Mesothelial cell of epicardium (in vitro differentiated cells): Measurements from ENCODE around the gene VWA8. TPM values are rescaled to one million over a fixed set of nuclear protein-coding genes. Genes with fewer than 3 reads are reported as not detected.

ENCODE experiments used
- DNase-seq, 2 experiments: peaks; one replicate each; pipeline ENCODE4 v3.0.0; 2021; ENCODE audit warnings: low spot score in 2 of 2; ENCODE audit not compliant: unreplicated experiment in 2 of 2
- H3K27ac Mint-ChIP-seq: 2 replicates; pipeline ENCODE4 v1.8.0; 2021; ENCODE audit warnings: mixed read lengths
- H3K27me3 Mint-ChIP-seq: 2 replicates; pipeline ENCODE4 v1.8.0; 2021; ENCODE audit warnings: low read depth, mixed read lengths
- H3K36me3 Mint-ChIP-seq: 2 replicates; pipeline ENCODE4 v1.8.0; 2021; ENCODE audit warnings: mixed read lengths
- H3K4me1 Mint-ChIP-seq: 2 replicates; pipeline ENCODE4 v1.8.0; 2021; ENCODE audit warnings: mixed read lengths
- H3K4me3 Mint-ChIP-seq: 2 replicates; pipeline ENCODE4 v1.8.0; 2021; ENCODE audit warnings: mild to moderate bottlenecking, moderate library complexity, mixed read lengths
- H3K9me3 Mint-ChIP-seq: 2 replicates; pipeline ENCODE4 v1.8.0; 2021; ENCODE audit warnings: mixed read lengths
- total RNA-seq: library from RNA; stranded (reverse); gene quantifications from 3 replicates; pipeline ENCODE4 v1.2.1, GENCODE V29; 2021
- TF ChIP-seq, protein P1 (sequence below): fragments of 200-600 bp; sonication (generic); IDR thresholded peaks from one replicate; pipeline ENCODE4 v1.5.0; 2021; ENCODE audit warnings: antibody characterized with exemption; ENCODE audit not compliant: unreplicated experiment

The VWA8 gene
- total RNA-seq, 1 donor from 2014 or later: 20.0 TPM

DNA sequence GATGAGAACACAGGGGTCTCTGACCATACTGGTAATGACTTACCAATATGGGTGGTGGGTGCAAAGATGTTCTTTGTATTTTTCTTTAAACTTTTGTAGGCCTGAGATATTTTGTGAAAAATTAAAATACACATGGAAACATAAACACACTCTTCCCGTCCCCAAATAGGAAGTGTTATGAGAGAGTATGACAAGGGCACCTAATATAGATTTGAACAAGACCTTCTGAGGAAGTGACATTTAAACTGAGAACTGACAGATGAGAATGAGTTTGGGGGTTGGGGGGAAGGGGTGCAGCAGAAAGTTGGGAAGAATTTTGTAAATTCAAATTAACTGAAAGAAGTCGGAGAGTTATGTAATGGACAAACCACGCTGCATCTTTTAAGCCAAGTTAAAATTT lies 279.3 kb downstream of the VWA8 start:
- DNase-seq: no peak
- Mint-ChIP-seq H3K4me3 (no peak overlapping the region), H3K27me3 (no peaks in the 10 kb centered on the region), H3K9me3 (no peaks in the 10 kb centered on the region), H3K27ac (no peak overlapping the region), H3K4me1 (peaks cover 2% of the 10 kb centered on the region), H3K36me3 (peaks cover 31% of the 10 kb centered on the region)
- TF ChIP-seq, protein P1, sequence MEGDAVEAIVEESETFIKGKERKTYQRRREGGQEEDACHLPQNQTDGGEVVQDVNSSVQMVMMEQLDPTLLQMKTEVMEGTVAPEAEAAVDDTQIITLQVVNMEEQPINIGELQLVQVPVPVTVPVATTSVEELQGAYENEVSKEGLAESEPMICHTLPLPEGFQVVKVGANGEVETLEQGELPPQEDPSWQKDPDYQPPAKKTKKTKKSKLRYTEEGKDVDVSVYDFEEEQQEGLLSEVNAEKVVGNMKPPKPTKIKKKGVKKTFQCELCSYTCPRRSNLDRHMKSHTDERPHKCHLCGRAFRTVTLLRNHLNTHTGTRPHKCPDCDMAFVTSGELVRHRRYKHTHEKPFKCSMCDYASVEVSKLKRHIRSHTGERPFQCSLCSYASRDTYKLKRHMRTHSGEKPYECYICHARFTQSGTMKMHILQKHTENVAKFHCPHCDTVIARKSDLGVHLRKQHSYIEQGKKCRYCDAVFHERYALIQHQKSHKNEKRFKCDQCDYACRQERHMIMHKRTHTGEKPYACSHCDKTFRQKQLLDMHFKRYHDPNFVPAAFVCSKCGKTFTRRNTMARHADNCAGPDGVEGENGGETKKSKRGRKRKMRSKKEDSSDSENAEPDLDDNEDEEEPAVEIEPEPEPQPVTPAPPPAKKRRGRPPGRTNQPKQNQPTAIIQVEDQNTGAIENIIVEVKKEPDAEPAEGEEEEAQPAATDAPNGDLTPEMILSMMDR: no peak

DNA sequence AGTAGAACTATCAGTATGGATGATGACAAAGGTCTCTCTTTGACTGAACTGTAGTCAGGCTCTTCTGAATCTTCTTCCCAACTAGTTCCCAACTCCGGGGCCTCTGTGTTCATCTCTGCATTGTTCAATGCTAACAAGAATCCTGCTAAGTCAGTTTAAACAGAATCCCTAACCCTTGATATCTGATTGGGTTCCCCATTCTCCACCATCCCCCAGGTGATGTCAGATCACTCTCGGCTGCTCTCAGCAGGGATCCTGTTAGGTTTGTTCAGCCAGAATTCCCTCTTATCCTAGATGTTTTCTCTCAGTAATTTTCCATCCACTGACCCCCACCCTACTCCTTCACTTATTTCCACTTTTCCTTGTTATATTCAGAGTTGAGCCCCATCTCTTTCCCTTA lies 280.0 kb downstream of the VWA8 start:
- TF ChIP-seq, protein P1: no peak
- no peak overlapping the region for H3K27ac Mint-ChIP-seq
- no peak overlapping the region for H3K4me3 Mint-ChIP-seq
- H3K9me3 Mint-ChIP-seq: no peaks in the 10 kb centered on the region
- peaks cover 2% of the 10 kb centered on the region for H3K4me1 Mint-ChIP-seq
- H3K36me3 Mint-ChIP-seq: peaks cover 25% of the 10 kb centered on the region
- no peaks in the 10 kb centered on the region for H3K27me3 Mint-ChIP-seq
- DNase-seq: no peak

DNA sequence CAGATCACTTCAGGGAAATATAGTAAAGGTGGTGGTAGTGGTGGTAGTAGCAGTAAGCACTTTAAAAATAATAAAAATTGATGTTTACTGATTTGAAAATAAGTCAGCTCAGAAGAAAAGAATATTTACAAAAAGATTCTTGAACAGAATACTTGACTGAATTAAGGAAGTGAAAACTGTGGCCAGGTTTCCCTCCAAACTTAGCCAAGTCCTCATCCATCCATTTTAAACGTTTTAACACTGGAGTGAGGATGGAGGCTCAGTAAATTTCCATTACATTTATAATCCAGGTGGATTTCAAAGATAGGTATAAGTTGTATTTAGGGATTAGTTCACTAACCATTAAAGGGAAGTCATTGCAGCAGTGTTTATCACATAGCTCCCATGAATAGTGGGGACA lies 282.1 kb downstream of the VWA8 start:
- H3K9me3 Mint-ChIP-seq: no peaks in the 10 kb centered on the region
- H3K27ac Mint-ChIP-seq: no peak overlapping the region
- no peak for DNase-seq
- H3K36me3 Mint-ChIP-seq: peaks cover 20% of the 10 kb centered on the region
- peaks cover 2% of the 10 kb centered on the region for H3K4me1 Mint-ChIP-seq
- H3K4me3 Mint-ChIP-seq: no peak overlapping the region
- TF ChIP-seq, protein P1: no peak
- H3K27me3 Mint-ChIP-seq: no peaks in the 10 kb centered on the region

DNA sequence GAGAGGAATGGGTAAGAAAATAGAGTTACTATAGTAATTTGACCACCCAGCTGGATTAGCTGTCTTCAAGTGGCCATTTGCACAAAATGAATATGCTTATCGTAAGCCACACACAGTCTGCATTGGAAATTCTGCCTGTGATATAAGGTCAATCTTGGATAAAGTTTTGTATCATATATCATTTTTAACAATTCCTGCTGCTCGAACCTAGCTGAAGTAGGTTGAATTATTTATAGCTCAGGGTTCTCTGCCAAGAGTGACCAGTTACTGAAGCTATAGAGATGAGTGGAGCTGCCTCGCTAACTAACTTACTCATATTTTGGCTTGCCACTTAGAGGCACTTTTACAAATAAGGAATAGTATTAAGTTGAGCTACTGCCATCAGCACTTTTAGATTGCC lies 282.7 kb downstream of the VWA8 start:
- Mint-ChIP-seq H3K36me3 (peaks cover 15% of the 10 kb centered on the region), H3K27me3 (no peaks in the 10 kb centered on the region), H3K4me3 (no peak overlapping the region), H3K9me3 (no peaks in the 10 kb centered on the region), H3K27ac (no peak overlapping the region), H3K4me1 (peaks cover 2% of the 10 kb centered on the region)
- TF ChIP-seq, protein P1: no peak
- DNase-seq: no peak

DNA sequence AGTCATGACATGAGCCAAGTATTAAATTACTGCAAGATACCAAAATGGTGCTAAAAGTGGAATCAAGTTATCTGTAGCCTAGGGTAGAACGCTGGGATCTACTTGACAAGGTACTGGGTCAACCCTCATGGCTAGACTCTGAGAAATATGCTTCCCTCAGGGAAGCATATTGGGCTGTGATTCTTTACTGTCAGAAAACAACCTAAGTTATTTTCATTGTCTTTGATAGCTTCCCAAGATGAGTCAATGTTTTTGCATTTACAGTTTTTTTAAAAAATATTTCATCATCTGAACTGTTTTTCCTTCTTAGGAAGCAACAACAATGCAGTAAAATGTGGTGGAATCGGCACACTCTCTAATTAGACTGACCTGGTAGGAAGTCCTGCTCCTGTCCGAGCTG lies 285.6 kb downstream of the VWA8 start:
- no peak for DNase-seq
- no peaks in the 10 kb centered on the region for H3K36me3 Mint-ChIP-seq
- H3K9me3 Mint-ChIP-seq: no peaks in the 10 kb centered on the region
- peaks cover 2% of the 10 kb centered on the region for H3K4me1 Mint-ChIP-seq
- TF ChIP-seq, protein P1: no peak
- H3K27ac Mint-ChIP-seq: no peak overlapping the region
- H3K27me3 Mint-ChIP-seq: no peaks in the 10 kb centered on the region
- H3K4me3 Mint-ChIP-seq: no peak overlapping the region

DNA sequence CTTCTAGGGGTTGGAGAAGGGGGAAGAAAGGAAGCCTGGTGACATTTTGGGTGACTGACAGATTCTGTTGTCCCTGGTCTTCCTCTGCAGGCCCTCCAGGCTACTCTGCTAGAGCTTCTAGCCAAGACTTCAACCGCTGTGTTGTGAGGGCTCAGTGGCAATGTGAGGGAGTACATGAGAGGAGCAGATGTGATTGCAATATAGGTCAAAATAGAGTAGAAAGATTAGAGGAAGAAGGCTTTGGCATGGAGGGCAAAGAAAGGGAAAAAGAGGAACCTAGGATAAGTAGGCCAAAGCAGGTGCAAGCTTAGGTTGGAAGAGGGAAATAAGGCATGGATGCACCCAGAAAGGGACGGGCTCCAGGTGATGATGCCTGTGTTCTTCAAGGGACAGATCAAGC lies 286.7 kb downstream of the VWA8 start:
- Mint-ChIP-seq H3K27me3 (no peaks in the 10 kb centered on the region), H3K9me3 (no peaks in the 10 kb centered on the region), H3K36me3 (no peaks in the 10 kb centered on the region), H3K4me1 (peaks cover 2% of the 10 kb centered on the region), H3K4me3 (no peak overlapping the region), H3K27ac (no peak overlapping the region)
- TF ChIP-seq, protein P1: no peak
- no peak for DNase-seq
